GM12865 (cell line): Measurements from ENCODE around the gene CACNA2D2.

Source experiments
- DNase-seq: peaks from one replicate; pipeline ENCODE4 v3.0.0; 2010; ENCODE audit warnings: low read depth
- H3K4me3 ChIP-seq: 2 replicates; pipeline ENCODE4 v1.5.1; 2011; ENCODE audit warnings: mild to moderate bottlenecking, low read depth, low read length, control low read depth
- TF ChIP-seq, protein P1 (sequence below): IDR thresholded peaks from 2 replicates; pipeline ENCODE4 v1.5.1; 2011; ENCODE audit warnings: low read length, control low read depth, low read depth, inconsistent platforms; ENCODE audit not compliant: insufficient read depth; ENCODE audit errors: missing control alignments

The CACNA2D2 gene

DNA sequence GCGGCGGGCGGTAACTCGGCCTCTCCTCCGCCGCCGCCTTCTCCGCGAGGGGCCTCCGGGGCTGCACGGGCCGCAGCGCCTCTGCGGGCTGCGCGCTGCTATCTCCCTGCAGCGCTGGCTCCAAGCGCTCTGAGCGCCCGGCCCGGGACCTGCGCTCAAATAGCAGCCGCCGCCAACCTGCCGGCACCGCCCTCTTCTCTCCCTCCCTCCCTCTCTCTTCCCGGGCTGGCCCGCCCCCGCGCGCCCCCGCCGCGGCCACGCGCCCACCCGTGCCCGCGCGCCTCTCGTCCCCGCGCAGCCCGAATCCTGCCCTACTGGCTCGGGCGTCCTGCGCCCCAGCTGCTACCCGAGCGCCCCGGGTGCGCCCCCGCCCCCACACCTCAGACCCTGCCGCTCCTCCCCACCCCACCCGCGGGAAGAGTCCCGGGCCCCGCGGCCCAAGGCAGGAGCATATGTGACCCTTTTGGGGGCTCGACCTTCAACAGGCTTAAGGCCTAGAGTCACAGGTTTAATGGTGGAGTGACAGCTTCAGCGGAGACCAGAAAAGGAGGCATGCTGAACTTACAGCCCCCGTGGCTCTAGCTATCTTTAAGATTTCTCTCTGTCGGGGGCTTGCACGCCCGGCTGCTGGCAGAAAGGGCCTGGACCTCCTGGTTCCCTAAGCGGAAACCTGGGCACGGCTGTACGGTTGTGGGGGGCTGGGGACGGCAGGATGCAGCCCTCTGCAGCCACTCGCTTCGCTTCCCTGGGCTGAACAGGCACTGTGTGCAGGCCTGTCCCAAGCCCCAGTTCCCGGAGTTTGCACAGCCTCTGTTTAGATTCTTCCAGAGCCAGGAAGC is at the start of gene CACNA2D2:
TSS of gene CACNA2D2 (minus strand) at position 131 of the 839 bp plus-strand sequence. CDS start 211 bp downstream, outside the sequence.
- no peak within 1 kb of the TSS for H3K4me3 ChIP-seq
- TF ChIP-seq, protein P1, sequence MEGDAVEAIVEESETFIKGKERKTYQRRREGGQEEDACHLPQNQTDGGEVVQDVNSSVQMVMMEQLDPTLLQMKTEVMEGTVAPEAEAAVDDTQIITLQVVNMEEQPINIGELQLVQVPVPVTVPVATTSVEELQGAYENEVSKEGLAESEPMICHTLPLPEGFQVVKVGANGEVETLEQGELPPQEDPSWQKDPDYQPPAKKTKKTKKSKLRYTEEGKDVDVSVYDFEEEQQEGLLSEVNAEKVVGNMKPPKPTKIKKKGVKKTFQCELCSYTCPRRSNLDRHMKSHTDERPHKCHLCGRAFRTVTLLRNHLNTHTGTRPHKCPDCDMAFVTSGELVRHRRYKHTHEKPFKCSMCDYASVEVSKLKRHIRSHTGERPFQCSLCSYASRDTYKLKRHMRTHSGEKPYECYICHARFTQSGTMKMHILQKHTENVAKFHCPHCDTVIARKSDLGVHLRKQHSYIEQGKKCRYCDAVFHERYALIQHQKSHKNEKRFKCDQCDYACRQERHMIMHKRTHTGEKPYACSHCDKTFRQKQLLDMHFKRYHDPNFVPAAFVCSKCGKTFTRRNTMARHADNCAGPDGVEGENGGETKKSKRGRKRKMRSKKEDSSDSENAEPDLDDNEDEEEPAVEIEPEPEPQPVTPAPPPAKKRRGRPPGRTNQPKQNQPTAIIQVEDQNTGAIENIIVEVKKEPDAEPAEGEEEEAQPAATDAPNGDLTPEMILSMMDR, result no peak
- peak; percentile 17 for DNase-seq

DNA sequence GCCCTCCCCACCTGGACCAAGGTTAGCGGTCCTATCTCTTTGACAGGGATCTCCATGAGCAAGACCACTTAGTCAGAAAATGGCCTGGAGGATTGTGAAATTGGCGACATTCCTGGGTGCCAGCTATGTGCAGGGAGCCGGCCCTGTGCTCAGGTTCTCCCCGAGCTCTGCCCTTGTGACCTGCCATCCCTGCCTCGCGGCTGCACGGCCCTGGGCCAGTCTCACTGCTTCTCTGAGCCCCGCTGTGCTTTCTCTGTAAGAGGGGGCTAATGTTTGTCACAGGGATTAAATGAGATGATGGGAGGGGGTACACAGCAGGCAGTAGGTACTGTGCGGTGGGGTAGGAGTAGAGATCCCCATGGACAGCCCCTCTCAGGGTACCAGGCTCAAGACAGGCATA is 49.2 kb upstream of the CACNA2D2 start:
- H3K4me3 ChIP-seq, result no peak overlapping the region
- no peak for DNase-seq
- TF ChIP-seq, protein P1, result no peak

DNA sequence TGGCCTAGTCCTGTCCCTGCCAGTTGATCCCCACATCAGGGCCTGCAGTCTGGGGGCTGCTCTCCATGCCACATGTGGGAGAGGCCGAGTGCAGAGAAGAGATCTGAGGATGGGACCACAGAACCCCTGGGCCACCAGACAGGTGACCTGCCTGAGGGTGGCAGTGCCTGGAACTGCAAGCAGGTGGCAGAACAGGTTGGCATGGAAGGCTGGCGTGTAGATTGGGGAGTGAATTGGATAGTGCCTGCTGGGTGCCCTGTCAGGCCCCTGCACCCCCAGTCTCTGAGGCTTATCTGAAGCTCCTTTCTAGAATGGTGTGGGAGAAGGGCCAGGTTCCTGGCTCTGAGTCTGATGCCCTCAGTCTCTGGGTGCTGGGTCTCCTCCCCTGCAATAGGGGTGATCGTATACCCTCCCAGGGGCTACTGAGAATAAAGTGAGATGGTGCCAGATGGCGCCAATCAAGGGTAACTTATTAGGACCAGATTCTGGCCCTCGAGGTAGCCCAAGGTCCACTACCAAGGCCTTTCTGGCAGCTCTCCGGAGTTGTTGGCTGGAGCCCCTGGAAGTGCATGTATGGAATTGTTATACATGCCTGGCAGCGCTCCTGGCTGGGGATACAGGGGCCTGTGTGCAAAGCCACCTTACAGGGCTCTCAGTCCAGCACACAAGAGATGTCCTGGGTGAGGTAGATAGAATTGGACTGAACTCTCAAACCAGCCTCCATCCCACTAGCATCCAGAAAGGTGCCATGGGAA is 48.4 kb upstream of the CACNA2D2 start:
- TF ChIP-seq, protein P1, result no peak
- no peak for DNase-seq

DNA sequence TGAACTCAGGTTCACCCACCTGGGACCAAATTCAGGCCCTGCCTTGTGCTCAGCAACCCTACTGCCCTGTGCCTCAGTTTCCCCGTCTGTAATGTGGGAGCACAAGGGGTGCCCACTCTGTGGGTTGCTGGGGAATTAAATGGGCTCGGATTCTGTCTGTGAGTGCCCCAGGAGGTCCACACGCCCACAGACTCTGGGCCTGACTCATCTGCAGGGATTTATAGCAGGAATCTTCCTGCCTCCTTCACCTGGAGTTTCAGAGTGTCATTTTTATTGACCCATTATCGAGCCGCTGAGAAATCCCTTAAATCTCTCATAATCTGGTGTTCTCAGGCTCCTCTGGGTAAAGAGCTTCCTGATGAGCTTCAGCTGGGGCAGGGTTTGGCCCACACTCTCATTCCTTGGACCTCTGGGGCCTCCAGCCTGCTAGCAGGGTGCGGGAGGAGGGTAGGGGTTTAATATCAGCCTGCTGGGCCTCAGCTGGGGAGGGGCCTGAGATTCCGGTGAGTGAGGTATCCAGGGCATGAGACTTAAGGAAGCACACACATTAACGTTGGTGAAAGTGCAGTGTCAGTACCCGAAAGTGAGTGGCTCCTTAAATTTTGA is 47.7 kb upstream of the CACNA2D2 start:
- TF ChIP-seq, protein P1, result no peak
- no peak overlapping the region for H3K4me3 ChIP-seq
- no peak for DNase-seq

More for the DNA sequence above, 48.4 kb upstream of the CACNA2D2 start:
- no peak overlapping the region for H3K4me3 ChIP-seq

DNA sequence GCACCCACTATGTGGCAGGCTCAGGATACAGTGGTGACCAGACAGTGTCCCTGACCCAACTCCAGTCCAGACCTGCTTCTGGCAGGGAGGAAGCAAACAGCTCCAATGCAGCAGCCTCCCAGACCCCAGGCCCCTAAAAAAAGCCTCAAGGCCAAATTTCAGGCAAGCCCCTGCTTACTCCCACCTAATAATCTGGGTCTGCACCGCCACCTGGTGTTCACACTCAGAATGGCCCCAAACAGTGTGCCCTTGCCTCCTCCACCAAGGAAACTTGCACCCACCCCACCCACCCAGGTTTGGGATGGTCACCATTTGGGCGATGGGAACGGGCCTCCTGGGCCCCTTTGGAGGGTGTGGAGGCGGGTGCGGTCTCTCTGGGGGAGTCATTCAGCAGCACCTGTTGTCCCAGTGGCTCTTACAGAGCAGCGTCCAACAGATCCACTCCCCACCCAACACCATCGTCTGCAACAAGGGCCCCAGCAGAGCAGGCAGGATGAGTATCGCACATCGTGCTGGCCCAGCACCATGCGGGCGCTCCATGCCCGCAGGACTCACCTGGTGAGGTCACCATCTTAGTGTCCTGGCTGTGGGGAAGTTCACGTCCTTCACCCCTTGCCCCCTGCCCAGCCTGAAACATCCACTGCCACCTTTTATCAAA is 46.8 kb upstream of the CACNA2D2 start:
- peak; percentile 42 for DNase-seq
- TF ChIP-seq, protein P1, result peak; percentile 77
- no peak overlapping the region for H3K4me3 ChIP-seq

DNA sequence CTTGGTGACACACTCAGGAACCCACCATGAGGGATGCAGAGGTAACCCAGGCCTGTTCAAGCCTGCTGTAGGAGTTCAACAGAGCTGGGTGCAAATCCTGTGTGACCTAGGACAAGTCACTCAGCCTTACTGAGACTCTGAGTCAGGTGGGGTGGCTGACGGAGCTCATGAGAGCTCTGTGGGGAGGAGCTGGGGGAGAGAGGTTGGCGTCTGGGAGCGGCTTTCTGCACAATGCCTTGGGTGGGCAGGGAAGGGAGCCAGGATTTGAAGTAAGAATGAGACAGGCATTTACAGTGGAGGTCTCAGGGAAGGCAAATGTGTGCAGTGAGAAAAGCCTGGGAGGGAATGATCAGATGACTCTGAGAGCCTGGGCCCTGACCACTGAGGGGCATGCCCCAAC is 45.8 kb upstream of the CACNA2D2 start:
- no peak overlapping the region for H3K4me3 ChIP-seq
- DNase-seq, result no peak
- TF ChIP-seq, protein P1, result no peak
